HG02588 (cell line): ENCODE measurements around the gene NOSIP.

Experiments used
- ATAC-seq: cut with Tn5 transposase; IDR thresholded peaks from one replicate; pipeline ENCODE4 v1.9.1; 2021; ENCODE audit warnings: mild to moderate bottlenecking, moderate library complexity; ENCODE audit not compliant: unreplicated experiment

NOSIP gene

DNA sequence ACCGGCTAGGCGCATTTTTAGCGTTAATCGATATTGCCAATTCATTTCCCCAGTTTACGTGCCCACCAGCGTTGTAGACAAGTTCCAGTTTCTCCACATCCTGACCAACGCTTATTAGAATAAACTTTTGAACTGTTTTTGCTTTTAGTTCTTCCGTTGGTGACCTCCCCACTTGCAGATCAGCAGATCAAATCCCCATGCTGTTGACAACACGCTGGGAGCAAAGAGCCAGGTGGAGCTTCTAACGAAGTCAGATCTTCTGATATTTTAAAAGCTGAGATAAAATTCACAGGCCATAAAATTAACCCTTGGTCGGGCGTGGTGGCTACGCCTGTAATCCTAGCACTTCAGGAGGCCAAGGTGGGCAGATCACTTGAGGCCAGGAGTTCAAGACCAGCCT is 31.3 kb downstream of the NOSIP start:
- no peak for ATAC-seq

DNA sequence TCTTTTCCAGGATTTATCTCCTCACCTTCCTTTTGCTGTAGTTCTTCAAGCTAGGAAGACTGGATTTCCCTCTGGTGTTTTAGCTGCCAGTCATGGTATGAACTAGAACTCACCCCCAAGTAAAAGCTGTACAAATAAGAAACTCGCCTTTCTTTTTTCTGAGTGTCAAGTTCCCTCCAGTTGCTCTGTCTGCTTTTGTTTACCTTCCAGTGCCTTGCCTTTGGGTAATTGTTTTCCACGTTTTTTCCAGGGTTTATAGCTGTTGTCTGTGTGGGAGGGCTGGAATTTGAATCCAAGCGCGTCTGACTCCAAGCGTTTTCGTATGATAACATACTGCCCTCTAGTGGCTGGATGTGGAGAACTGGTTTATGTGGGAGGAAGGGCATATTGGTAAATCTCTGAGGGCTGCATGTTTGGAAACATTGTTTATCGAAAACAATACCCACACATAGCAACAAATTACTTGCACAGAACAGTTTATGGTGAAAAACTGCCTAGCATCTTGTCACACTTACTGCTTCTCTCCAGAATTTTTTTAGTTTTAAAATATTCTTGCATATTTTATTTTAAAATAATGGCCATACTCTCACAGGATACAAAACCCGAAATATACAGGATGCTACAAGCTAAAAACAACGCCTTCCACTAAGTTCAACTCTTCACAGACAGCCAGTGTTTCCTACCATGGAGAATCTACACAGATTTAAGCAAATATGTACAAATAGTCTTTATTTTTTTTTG is 33.4 kb downstream of the NOSIP start:
- no peak for ATAC-seq

DNA sequence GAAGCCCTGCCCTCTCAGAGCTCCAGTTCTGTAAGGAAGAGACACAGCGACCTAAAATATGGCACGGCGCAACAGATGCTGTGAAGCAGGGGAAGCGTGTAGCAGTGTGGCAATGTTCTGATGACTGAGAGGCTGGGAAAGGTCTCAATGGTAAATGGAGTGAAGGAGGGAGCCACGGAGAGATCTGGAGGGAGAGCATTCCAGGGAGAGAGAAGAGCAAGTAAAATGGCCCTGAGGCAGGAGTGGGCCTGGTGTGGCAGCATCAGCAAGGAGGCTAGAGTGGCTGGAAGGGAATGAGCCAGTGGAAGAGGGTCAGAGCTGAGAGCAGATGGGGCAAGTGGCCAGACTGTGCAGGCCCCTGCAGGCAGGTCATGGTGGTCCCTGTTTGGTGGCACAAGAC is 36.2 kb downstream of the NOSIP start:
- no peak for ATAC-seq

DNA sequence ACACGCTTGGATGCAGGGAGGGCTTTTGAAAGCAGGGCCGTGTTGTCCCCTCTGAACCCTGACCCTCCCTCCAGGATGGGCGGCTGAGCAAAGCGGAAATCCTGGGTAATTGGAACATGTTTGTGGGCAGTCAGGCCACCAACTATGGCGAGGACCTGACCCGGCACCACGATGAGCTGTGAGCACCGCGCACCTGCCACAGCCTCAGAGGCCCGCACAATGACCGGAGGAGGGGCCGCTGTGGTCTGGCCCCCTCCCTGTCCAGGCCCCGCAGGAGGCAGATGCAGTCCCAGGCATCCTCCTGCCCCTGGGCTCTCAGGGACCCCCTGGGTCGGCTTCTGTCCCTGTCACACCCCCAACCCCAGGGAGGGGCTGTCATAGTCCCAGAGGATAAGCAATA is 37.3 kb downstream of the NOSIP start:
- ATAC-seq: no peak

DNA sequence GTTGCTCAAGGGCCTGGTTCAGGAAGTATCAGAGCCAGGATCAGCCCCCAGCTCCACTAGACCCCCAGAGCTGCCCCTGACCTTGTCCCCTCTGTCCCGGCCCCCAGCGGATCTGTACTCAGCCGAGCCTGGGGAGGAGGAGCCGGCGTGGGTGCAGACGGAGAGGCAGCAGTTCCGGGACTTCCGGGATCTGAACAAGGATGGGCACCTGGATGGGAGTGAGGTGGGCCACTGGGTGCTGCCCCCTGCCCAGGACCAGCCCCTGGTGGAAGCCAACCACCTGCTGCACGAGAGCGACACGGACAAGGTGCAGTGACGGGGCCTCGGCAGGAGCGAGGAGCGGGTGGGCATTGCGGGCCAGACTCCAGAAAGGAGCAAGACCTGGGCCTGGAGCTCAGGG is 37.9 kb downstream of the NOSIP start:
- ATAC-seq: no peak

DNA sequence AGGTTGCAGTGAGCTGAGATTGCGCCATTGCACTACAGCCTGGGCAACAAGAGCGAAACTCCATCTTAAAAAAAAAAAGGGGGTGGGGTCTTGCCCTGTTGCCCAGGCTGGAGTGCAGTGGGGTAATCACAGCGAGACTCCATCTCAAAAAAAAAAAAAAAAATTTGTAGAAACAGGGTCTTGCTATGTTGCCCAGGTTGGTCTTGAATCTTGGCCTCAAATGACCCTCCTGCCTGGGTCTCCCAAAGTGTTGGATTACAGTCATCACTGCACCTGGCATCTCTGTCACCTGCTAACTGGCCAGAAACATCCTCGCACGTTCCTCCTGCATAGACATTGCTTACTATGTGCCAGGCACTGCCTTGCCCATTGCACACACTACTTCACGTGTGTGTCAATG is 38.4 kb downstream of the NOSIP start:
- no peak for ATAC-seq

DNA sequence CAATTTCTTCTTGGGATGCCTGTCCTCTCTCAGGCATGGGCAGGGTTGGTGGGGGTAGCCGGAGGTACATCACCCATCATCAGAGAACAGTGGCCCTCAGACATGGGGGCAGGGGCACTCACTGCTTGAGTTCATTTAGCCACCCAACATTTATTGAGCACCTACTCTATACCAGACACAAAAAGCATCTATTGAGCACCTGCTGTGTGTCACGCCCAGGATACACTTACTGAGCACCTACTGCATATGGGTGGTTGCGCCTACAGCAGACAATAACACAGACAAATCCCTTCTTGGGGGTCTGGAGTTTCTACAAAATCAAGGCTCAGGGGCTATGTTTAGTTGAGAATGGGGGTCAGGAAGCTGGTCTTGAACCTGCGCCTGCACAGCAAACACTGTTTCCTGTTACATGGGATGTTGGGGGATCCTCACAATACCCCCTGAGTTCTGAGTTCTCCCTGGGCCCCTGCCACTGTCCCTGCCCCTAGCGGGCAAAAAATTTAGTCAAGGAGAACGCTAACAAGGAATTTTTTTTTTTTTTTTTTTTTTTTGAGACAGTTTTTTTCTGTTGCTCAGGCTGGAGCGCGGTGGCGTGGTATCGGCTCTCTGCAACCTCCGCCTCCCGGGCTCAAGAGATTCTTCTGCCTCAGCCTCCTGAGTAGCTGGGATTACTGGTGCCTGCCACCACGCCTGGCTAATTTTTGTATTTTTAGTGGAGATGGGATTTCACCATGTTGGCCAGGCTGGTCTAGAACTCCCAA is 41.0 kb downstream of the NOSIP start:
- no peak for ATAC-seq

DNA sequence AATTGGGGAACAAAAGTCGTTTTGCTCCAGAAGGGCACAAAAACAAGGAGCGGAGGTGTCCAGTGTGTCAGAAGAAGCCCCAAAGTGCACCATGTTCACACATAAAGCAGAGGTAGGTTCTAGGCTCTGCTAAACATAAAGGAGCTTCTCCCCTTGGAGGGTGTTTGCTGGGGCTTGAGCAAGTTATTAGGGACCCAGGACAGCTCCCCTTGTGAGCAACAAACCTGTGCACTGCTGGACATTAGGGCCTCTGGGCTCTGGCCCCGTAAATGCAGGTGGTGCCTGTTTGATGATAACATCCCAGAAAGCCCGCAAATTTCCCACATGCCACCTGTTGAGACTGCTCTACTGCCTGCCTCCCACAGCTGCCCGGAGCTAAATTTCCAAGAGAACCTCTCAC is 41.7 kb downstream of the NOSIP start:
- no peak for ATAC-seq

DNA sequence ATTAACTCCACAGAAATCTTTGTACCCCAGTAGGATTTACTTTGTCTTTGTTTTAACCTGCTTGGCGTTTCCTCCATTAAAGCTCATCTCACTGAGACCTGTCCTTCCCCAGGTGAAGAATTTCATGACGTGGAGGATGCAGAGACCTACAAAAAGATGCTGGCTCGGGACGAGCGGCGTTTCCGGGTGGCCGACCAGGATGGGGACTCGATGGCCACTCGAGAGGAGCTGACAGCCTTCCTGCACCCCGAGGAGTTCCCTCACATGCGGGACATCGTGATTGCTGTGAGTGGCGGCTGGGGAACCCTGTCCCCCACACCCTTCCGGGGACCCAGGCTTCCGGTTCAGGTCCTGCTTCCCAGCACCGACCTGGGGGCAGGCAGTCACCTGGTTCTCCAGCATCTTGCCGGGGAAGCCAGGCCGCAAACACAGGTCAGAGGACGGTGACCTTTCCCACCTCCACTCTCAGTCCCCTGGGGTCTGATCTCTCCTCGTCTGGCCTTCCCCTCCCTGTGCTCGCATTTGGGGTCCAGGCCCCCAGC is 43.4 kb downstream of the NOSIP start:
- no peak for ATAC-seq

DNA sequence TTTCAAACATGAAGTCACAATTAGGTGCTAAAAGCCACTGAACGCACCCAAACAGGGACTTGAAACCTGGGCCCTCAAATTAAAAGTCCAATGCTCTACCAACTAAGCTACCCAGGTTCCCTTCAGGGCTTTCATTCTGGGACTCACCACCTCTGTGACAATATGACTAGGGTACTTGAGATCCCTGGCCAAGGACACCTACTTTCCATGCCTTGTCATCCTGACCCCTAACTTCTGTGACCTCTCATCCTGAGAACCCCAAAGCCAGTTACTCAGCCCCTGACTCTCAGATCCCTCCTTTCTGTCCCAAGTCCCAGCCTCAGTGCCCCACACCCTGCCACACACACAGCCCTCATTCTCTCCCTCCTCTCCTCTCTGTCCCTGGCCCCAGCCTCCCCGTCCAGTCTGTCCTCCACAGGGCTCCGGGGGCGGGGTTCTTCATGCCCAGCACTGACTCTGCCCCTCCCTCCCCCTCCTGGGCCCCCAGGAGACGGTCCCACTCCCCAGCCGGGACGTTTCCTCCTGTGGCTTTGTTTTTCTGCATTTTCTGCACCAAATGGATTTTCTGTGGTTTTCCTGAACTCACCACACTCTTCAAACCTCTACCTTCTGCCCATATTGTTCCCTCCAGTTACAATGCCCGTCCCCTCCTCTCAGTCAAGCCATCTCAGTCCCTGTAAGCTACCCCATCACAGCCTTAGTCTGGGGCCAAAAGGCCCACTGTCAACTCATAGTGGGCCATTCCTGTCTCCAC is 45.5 kb downstream of the NOSIP start:
- no peak for ATAC-seq

DNA sequence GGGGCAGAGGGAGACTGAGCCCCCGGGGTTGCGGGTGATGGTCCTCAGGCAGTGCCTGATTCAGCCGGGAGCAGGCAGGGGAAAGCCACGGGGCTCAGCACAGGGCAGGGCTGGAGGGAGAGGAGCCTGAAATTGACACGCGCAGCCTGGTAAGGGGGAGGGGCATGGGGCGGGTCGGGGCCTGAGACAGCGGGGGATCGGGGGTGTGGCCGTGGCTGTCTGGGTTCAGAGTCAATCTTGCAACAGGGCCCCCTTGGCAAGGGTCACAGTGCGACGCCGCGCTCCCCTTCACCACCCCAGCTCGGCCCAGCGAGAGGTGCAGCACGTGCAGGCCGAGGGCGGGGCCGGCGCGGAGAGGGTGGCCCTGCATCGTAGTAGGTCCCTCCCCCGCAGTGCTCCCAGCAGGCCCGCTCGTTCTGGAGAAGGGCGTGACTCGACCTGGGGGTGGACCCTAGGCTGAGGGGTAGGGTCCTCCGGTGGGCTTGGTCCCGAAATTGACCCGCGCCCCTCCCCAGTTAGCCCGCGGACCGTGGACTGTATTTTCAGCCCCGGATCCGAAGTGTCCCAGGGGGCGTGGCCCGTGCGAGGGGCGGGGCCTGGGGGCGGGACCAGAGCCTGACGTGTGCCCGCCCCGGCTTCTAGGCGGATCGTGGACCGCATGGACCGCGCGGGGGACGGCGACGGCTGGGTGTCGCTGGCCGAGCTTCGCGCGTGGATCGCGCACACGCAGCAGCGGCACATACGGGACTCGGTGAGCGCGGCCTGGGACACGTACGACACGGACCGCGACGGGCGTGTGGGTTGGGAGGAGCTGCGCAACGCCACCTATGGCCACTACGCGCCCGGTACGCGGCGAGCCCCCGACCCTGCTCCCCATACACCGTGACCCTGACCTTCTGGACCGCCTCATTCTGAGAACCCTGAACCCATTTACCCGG is 46.5 kb downstream of the NOSIP start:
- ATAC-seq: peak; percentile 71

DNA sequence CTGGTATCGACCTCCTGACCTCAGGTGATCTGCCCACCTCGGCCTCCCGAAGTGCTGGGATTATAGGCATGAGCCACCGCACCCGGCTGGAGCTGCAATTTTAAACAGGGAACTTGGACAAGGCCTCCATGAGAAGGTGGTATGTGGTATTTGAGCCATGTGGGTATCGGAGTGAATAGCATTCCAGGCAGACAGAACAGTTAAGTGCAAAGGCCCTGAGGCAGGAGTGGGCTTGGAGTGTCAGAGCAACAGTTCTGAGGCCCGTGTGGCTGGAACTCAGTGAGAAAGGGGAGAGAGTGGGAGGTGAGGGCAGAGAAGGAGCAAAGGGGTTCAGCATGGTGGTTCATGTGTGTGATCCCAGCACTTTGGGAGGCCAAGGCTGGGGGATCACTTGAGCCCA is 49.6 kb downstream of the NOSIP start:
- ATAC-seq: no peak

DNA sequence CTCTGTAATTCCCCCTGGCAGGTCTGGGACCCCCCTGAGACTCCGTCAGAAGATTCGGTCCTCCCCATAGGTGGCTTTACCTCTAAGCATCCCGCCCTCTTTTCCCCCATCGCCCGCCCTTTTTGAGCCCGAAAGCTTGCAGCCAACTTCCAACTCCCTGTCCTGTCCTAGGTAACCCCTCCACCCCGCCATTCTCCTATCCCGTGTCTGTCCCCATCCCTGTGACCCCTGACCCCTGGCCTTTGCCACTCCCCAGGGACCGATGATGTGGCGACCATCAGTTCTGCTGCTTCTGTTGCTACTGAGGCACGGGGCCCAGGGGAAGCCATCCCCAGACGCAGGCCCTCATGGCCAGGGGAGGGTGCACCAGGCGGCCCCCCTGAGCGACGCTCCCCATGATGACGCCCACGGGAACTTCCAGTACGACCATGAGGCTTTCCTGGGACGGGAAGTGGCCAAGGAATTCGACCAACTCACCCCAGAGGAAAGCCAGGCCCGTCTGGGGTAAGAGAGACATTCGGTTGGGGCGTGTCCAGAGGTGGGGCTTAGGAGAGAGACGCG is 52.1 kb downstream of the NOSIP start:
- ATAC-seq: no peak

DNA sequence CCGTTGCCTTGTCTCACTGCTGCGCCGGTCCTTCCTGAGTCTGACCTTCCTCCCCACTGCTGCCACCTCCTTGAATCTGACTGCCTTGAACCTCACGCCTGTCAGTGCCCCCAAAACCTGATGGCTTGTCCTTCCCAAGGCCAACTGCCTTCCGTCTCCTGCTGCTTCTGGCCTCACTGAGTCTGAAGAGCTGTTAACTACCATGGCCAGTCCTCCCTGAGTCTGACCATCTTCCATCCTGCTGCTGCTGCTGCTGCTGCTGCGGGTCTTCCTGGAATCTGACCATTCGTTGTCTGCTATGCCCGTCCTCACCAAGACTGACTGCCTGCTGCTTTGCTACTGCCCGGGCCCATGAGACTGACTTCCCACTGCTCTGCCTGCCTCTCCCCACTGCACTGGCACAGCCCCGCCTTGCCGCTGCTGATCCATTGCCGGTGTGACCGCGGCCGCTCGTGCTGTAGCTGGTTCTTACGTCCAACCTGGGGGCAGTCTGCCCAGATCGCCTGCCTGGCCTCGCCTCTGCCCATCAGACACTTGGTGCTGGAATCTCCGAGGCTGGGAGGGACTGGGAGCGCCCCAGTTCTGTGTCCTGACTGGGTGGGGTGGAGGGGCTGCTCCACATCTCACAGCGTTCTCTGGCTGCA is 55.4 kb downstream of the NOSIP start:
- ATAC-seq: no peak

DNA sequence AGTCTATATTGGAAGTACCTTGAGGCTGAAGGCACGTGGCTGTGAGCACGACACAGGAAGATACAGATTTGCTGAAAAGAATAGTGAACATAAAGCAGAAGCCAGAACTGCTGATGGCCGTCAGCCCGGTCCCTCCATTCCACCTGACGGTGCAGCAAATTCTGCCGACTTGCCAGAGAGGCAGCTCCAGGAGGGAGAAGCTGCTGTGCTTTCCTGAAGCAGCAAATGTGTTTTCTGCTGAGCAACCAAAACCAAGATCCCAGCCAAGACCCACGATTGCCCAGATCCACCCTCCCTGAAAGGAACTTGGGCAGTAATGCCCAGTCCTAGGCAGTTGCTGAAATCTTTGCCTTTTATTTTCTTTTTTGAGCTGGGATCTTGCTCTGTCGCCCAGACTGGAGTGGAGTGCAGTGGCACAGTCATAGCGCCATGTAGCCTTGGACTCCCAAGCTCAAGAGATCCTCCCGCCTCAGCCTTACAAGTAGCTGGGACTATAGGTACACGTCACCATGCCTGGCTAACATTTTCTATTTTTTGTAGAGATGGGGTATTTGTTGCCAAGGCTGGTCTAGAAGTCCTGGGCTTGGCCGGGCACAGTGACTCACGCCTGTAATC is 59.5 kb downstream of the NOSIP start:
- ATAC-seq: no peak

DNA sequence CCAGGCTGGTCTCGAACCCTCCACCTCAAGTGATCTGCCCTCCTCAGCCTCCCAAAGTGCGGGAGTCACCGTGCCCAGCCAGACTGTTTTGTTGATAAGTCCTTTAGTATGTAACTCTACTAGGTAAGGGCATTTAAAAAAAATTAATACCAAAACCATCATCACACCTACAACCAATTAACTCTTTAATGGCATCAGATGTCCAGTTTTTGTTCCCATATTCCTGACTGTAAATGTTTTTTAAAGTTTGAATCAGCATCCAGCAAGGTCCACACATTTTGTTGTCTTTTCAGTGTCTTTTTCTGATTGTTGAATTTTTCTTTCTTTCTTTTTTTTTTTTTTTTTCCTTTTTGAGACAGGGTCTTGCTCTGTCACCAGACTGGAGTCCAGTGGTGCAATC is 62.3 kb downstream of the NOSIP start:
- ATAC-seq: no peak

DNA sequence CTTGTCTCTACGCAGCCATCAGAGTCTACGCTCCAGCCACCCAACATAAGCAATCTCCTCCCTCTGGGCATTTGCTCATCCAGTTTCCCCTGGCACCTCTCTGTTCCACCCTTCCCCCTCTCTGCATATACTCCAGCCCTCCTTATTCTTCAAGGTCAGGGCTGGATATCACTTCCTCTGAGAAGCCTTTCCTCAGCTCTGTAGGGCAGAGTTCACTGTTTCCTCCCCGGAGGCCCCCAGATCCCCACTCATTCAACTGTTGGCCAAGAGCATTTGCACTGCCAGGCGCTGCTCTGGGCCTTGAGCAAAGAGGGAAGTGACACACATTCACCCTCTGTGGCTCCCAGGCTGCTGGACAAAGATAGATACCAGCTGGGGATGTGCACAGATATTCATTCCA is 64.6 kb downstream of the NOSIP start:
- no peak for ATAC-seq

DNA sequence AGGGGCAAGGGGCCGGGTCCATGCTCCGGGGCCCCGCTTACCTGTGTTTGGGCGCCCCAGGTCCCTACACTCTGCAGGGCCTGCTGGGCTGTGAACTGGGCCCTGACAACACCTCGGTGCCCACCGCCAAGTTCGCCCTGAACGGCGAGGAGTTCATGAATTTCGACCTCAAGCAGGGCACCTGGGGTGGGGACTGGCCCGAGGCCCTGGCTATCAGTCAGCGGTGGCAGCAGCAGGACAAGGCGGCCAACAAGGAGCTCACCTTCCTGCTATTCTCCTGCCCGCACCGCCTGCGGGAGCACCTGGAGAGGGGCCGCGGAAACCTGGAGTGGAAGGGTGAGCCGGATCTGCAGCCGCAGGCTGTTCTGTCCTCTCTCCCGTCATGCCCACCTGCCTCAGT is 66.2 kb downstream of the NOSIP start:
- ATAC-seq: no peak

DNA sequence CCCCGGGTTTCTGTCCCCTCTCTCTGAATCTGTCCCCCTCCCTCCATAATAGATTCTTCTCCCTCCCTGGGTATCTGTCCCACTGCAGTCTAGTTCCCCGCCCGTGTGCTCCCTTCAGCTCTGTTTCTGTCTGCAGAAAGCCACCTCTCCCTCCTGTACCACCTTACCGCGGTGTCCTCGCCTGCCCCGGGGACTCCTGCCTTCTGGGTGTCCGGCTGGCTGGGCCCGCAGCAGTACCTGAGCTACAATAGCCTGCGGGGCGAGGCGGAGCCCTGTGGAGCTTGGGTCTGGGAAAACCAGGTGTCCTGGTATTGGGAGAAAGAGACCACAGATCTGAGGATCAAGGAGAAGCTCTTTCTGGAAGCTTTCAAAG is 66.6 kb downstream of the NOSIP start:
- no peak for ATAC-seq
